Thoracic aorta (tissue), 2 donors: ENCODE data around the gene PTPRJ. TPM values are rescaled to one million over a fixed set of nuclear protein-coding genes. Genes with fewer than 3 reads are reported as not detected.
A peak's percentile ranks its signal among the peaks of the same experiment; 100 is the strongest.

Experiments
- ATAC-seq: fragments of 150-250 bp; one replicate; pipeline ENCODE4 v1.8.0; 2017; ENCODE audit warnings: low read depth; ENCODE audit not compliant: insufficient number of reproducible peaks, low FRiP score
- DNase-seq: peaks from one replicate; pipeline ENCODE4 v3.0.0-alpha.2; 2020; ENCODE audit warnings: low spot score
- H3K27ac ChIP-seq, 2 donors: fragments of 200-600 bp; sonication (generic); 1 replicate in 1 of 2; 2 replicates in 1 of 2; pipeline ENCODE4 v1.5.1; 2016; ENCODE audit warnings: mild to moderate bottlenecking in 2 of 2, moderate library complexity in 2 of 2
- H3K27me3 ChIP-seq: fragments of 200-600 bp; sonication (generic); replicated peaks from 2 replicates; pipeline ENCODE4 v1.6.0; 2016; ENCODE audit warnings: mild to moderate bottlenecking; ENCODE audit not compliant: insufficient read depth
- H3K36me3 ChIP-seq: fragments of 200-600 bp; sonication (generic); one replicate; pipeline ENCODE4 v1.5.1; 2016
- H3K4me1 ChIP-seq, 2 donors: fragments of 200-600 bp; sonication (generic); 1 replicate in 1 of 2; 2 replicates in 1 of 2; pipeline versions ENCODE4 v1.5.1 to v1.6.0; 2016; ENCODE audit warnings: low read depth in 2 of 2, mild to moderate bottlenecking in 1 of 2; ENCODE audit not compliant: control insufficient read depth in 1 of 2
- H3K4me3 ChIP-seq: fragments of 200-600 bp; sonication (generic); 2 replicates; pipeline ENCODE4 v1.5.1; 2016; ENCODE audit warnings: mild to moderate bottlenecking
- H3K9me3 ChIP-seq: fragments of 200-600 bp; sonication (generic); 2 replicates; pipeline ENCODE4 v1.5.1; 2016
- total RNA-seq, 2 donors: library from RNA; depleted of rRNA; stranded (reverse); fragments of >200 nt; gene quantifications; one replicate each; pipeline versions ENCODE4 v1.1.0 to v1.2.3, GENCODE V29; 2016
- TF ChIP-seq, protein P1 (sequence below): fragments of 200-600 bp; sonication (generic); IDR thresholded peaks from one replicate; pipeline ENCODE4 v1.5.1; 2019; ENCODE audit warnings: antibody characterized with exemption

The PTPRJ gene
- total RNA-seq, 2 donors from 2014 or later: 20.4 to 20.9 TPM

GRCh38 chr11:48109046-48109666 lies 128.8 kb downstream of the PTPRJ start:
- no peaks in the 10 kb centered on the region for H3K9me3 ChIP-seq
- TF ChIP-seq, protein P1, sequence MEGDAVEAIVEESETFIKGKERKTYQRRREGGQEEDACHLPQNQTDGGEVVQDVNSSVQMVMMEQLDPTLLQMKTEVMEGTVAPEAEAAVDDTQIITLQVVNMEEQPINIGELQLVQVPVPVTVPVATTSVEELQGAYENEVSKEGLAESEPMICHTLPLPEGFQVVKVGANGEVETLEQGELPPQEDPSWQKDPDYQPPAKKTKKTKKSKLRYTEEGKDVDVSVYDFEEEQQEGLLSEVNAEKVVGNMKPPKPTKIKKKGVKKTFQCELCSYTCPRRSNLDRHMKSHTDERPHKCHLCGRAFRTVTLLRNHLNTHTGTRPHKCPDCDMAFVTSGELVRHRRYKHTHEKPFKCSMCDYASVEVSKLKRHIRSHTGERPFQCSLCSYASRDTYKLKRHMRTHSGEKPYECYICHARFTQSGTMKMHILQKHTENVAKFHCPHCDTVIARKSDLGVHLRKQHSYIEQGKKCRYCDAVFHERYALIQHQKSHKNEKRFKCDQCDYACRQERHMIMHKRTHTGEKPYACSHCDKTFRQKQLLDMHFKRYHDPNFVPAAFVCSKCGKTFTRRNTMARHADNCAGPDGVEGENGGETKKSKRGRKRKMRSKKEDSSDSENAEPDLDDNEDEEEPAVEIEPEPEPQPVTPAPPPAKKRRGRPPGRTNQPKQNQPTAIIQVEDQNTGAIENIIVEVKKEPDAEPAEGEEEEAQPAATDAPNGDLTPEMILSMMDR: peak; percentile 38
- H3K36me3 ChIP-seq: no peaks in the 10 kb centered on the region
- peak overlapping the region; percentile 62 for H3K4me3 ChIP-seq
- H3K27me3 ChIP-seq: no peaks in the 10 kb centered on the region
- H3K4me1 ChIP-seq: peaks cover 5 to 15% of the 10 kb centered on the region in 2 donors
- H3K27ac ChIP-seq: no peak overlapping the region
- DNase-seq (no peak), ATAC-seq (no peak)

DNA sequence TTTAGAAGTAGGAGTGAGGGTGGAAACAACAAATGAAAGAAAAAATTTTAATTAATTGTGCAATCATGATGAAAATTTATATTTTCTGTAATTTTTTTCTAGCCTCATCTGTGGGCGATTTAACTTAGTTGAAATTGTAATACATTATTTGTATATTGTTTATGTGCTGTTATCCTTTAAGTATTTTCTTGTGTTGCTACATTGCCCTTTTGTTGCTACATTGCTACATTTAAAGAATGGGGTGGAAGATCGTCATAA lies 130.1 kb downstream of the PTPRJ start:
- no peak for ATAC-seq
- no peaks in the 10 kb centered on the region for H3K36me3 ChIP-seq
- no peak for DNase-seq
- H3K27ac ChIP-seq: no peak overlapping the region
- peaks cover 5 to 9% of the 10 kb centered on the region in 2 donors for H3K4me1 ChIP-seq
- no peak overlapping the region for H3K4me3 ChIP-seq
- TF ChIP-seq, protein P1: no peak
- H3K27me3 ChIP-seq: no peaks in the 10 kb centered on the region
- peaks cover 7% of the 10 kb centered on the region for H3K9me3 ChIP-seq

GRCh38 chr11:48111891-48112290 lies 131.5 kb downstream of the PTPRJ start:
- no peaks in the 10 kb centered on the region for H3K27me3 ChIP-seq

DNA sequence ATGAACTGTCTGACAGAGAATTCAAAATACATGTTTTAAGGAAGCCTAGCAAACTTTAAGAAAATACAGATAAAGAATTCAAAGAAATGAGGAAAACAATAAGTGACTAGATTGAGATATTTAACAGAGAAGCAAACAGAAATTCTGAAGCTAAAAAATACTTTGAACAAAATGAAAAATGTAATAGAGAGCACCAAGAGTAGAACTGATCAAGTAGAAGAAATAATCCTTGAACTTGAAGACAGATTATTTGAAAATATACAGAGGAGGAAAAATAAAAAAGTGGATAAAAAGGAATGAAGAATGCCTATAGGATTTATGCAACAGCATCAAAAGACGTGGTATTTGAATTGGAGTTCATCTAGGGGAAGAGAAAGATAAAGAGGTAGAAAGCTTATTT lies 134.4 kb downstream of the PTPRJ start:
- DNase-seq (no peak), ATAC-seq (no peak)
- no peak overlapping the region for H3K4me3 ChIP-seq
- no peak overlapping the region for H3K27ac ChIP-seq
- H3K36me3 ChIP-seq: no peaks in the 10 kb centered on the region
- peaks cover 1 to 5% of the 10 kb centered on the region in 2 donors for H3K4me1 ChIP-seq
- TF ChIP-seq, protein P1: no peak
- H3K27me3 ChIP-seq: no peaks in the 10 kb centered on the region
- H3K9me3 ChIP-seq: peaks cover 7% of the 10 kb centered on the region

More at GRCh38 chr11:48111891-48112290, 131.5 kb downstream of the PTPRJ start:
- Histone ChIP-seq H3K9me3 (peaks cover 7% of the 10 kb centered on the region), H3K36me3 (no peaks in the 10 kb centered on the region), H3K27ac (no peak overlapping the region), H3K4me3 (no peak overlapping the region), H3K4me1 (peaks cover 5 to 9% of the 10 kb centered on the region in 2 donors)
- TF ChIP-seq, protein P1: no peak
- ATAC-seq: no peak
- no peak for DNase-seq

DNA sequence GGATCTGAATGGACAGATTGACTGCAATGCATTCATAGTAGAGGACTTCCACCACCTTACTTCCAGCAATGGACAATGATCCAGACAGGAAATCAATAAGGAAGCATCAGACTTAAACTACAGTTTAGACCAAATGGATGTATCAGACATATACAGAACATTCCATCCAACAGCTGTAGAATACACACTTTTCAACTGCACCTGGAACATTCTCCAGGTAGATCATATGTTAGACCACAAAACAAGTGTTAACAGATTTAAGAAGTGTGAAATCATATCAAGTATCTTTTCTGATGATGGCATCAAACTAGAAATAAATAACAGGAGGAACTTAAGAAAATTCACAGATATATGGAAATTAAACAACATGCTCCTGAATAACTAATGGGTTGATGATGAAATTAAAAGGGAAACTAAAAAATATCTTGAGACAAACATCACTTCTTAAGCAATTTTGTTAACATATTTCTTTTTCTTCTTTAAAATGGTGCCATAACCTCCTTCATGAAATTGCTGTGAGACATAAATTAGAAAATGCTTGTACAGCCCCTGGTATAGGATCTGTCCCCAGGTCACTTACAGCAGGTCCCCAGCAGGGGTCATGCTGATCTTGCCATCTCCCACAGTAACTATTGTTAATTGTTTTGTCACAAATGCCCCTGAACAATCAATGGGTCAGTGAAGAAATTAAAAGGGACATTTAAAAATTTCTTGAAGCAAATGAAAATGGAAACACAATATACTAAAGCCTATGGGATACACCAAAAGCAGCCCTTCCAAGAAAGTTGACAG lies 136.3 kb downstream of the PTPRJ start:
- Histone ChIP-seq H3K27ac (no peak overlapping the region), H3K36me3 (no peaks in the 10 kb centered on the region), H3K4me3 (no peak overlapping the region), H3K27me3 (no peaks in the 10 kb centered on the region), H3K9me3 (peaks cover 7% of the 10 kb centered on the region), H3K4me1 (no peaks in the 10 kb centered on the region)
- no peak for DNase-seq
- TF ChIP-seq, protein P1: peak; percentile 18
- ATAC-seq: no peak
